ENCODE measurements around the gene DLG2.
"Not testable (repeated sequence)": the region's sequence is repeated elsewhere in the genome, so short reads cannot be mapped to it uniquely, and the experiment has no call there.

Gene DLG2

GRCh38 chr11:83424376-83425136 is 2202.6 kb downstream of the DLG2 start:
- DNase-seq (ENCODE audit: low read depth, low spot score) = no peak

GRCh38 chr11:83422641-83423040 is 2204.5 kb downstream of the DLG2 start:
- not testable (repeated sequence) for DNase-seq (ENCODE audit: low read depth, low spot score)

- no peak for DNase-seq (ENCODE audit: low read depth, low spot score)
Observed at GRCh38 chr11:83410605-83411565, 2216.3 kb downstream of the DLG2 start.

DNA sequence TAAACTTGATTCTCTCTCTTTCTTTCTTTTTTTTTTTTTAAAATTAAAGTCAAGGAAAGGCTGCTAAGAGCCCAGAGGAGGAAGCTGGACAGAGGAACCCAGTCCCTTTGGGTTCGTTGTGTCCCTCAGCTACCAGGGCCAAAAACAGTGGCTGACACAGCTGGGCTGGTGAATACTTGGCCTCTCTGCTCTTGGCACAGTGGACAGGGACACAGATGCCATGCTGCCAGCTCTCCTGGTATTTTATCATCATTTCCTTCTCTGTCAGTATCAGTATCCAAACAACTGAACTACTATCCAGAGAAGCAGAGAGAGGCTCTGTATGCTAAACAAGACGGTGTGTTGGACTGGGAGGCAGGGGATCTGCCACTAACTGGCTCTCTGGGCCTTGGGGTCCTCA is 2217.3 kb downstream of the DLG2 start:
- no peak for DNase-seq (ENCODE audit: low read depth, low spot score)

GRCh38 chr11:83409476-83409875 is 2217.7 kb downstream of the DLG2 start:
- DNase-seq (ENCODE audit: low read depth, low spot score) = no peak

GRCh38 chr11:83408946-83409345 is 2218.2 kb downstream of the DLG2 start:
- no peak for DNase-seq (ENCODE audit: low read depth, low spot score)
